ENCODE measurements around the gene PTPN1. TPM values are rescaled to one million over a fixed set of nuclear protein-coding genes. Genes with fewer than 3 reads are reported as not detected.

Gene PTPN1
- total RNA-seq, 2 donors from 2014 or later, result 31.3 to 33.9 TPM

DNA sequence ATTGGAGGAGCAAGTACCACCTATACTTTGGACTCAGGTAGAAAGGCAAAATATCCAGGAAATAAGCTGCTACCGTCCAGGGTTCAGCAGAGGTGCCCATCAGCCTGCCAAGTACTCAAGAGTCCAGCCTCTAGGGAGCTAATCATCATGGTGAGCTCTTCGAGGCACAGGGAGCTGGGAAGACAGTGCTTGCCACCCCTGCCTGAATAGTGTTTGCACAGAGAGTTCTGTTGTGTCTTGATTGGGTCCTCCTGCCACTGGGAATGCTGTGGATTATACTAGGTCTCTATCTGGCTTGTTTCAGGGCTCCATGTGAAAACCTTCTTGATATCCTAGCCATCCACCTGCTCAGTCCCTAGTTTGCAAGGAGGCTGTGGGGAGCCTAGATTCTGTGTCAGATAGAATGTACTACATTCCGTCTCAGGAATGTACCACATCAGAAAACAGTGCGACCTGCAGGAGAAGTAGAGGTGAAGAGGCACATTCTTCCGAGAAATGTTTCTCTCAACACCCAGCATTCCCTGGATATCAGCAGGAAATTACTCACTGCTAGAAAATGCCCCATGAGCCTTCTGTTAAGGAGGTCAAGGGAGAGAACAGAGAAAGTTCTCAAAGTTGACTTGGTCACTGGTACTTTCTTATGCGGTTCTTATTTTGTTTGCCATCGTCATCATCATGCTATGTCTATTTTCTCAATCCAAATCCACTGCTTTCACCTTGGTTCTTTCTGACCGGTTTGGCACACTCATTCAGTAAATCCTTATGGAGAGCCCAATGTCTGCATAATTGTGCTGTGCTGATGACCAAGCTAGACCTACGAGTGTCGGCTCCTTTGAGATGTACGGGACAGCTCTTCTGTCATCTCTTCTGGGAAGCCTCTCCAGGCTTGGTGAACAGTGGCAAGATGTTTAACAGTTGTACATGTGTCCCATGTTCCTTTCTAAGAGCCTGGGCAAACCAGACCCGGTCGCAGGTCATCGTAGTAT, 30.7 kb downstream of the PTPN1 start:
- DNase-seq, result no peak
- ATAC-seq, result no peak
- intact Hi-C loops (cut with DNase I, micrococcal nuclease), result no loop called here

DNA sequence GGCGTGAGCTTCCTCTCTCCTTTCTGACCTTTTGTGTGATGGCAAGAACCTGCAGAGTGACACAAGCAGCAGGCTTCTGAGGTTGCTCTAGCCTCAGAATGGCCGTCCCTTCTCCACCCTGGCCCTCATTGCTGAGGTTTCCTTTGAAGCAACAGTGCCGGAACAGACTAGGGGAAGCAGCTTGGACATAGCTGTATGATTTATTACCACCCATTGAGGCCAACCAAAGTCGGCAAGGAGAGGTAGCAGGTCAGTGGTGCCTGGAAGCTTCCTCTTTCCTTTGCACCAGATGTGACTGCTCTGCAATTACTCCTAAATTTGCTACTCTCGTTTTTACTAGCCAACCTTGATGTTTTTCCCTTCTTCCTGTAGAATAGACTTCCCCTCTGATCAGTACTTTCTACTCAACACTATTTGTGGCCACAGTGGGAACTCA, 31.4 kb downstream of the PTPN1 start:
- ATAC-seq, result peak; percentile 35
- intact Hi-C loops (cut with DNase I, micrococcal nuclease), result no loop called here
- DNase-seq, result no peak

DNA sequence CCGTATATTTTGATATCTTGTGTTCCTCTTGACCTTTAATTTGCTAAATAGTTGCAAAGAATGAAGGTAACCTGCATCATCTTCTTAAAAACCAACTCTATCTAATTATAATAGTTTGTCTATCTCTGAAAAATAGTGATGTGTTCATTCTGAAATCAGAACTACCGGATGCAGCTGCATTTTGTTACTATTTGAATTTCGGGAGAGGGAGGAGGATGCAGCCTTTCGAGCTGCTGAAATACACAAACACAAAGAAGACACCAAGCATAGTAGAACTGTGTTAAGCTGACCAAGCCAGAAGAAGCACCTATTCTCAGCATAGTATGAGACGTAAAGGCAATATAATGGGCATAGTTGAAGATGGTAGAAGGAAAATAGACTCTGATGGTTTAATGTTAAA, 33.1 kb downstream of the PTPN1 start:
- DNase-seq (no peak), ATAC-seq (no peak)
- intact Hi-C loops (cut with DNase I, micrococcal nuclease), result no loop called here

DNA sequence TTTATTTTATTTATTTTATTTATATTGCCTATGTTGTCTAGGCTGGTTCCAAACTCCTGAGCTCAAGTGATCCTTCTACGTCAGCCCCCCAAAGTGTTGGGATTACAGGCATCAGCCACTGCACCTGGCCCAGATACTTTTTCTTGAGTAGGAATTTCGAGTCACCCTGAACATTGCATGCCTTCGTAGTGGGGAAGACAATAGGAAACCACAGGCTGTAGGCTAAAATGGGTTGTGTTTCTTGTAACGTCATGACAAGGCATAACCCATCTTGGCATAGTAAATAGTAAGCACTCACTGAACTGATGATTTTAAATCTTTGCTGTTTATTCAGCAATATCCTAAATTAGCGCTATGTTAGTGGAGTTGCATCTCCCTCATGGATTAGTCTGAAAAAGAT, 34.9 kb downstream of the PTPN1 start:
- intact Hi-C loops (cut with DNase I, micrococcal nuclease), result no loop called here
- DNase-seq (no peak), ATAC-seq (no peak)

DNA sequence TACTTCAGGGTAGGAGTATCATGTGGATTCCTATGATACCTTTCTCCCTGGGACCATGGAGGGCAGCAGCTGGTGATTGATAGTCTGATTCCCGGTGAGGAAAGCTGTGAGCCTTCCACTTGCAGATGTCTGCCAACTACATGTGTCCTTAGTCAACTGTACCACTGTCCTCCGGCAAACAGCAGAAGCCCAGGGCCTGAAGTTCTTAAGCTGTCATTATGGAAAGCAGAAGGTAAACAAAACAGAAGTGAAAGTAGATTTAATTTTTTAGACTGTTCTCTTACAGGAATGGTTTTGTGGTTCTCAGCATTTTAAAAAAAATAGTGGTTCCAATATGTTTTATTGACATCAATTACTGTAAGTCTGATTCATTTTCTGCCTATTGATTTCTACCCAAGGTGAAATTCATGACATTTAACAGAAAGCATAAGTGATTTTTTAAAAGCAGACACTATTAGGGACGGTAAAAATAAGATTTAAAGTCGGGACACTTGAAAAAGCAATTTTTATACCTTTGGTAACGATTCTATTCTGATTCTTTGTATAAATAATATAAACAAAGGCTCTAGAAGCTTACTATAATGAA, 36.6 kb downstream of the PTPN1 start:
- intact Hi-C loops (cut with DNase I, micrococcal nuclease), result no loop called here
- ATAC-seq (no peak), DNase-seq (no peak)

DNA sequence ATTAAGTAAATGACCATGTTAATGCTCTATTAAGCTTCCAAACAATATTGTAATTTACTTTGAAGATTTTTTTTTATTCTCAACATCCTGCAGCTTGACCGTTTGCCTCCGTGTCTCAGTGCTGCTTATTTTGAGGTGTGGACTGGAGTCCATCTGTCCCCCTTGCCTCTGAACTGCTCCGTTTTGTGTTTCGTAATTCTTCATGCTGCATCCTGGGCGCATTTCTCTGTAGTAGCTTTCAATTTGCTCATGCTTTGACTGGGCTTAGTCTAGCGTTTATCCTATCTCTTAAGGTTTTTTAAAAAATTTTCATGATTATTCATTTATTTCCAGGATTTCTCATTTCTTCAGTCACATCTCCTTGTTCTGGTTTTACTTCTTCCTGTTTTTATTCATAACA, 37.8 kb downstream of the PTPN1 start:
- DNase-seq, result no peak
- ATAC-seq, result no peak
- intact Hi-C loops (cut with DNase I, micrococcal nuclease), result no loop called here

DNA sequence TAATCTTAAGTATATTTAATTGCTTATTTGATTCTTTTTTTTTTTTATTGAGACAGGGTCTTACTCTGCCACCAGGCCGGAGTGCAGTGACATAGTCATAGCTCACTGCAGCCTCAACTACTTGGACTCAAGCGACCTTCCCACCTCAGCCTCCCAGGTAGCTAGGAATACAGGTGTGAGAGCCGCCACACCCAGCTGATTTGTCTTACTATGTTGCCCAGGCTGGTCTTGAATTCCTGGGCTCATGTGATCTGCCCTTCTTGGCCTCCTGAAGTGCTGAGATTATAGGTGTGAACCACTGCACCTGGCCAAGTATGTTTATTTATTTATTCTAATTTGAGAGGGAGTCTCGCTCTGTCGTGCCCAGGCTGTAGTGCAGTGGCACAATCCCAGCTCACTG, 38.2 kb downstream of the PTPN1 start:
- intact Hi-C loops (cut with DNase I, micrococcal nuclease), result no loop called here
- ATAC-seq (peak; percentile 95), DNase-seq (peak in 1 of 2 donors; percentile 43)

DNA sequence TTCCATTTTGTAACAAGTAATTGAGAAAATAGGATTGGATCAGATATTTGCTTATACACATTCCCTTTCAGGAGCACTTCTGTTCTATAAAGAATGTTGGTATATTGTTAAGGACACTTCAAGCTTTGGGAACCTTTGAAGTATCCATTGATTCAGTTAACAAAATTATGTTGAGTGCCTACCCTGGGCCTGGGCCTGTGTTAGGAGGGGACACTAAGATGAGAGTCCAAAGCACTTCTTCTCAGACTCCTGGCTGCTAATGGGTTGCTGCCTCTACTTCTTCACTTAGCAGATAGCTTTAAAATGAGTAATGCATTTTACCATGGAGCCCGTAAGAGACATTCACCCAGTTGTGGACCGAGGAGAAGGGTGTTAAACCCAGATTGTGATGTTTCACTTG, 40.3 kb downstream of the PTPN1 start:
- intact Hi-C loops (cut with DNase I, micrococcal nuclease), result no loop called here
- ATAC-seq, result no peak
- no peak for DNase-seq

DNA sequence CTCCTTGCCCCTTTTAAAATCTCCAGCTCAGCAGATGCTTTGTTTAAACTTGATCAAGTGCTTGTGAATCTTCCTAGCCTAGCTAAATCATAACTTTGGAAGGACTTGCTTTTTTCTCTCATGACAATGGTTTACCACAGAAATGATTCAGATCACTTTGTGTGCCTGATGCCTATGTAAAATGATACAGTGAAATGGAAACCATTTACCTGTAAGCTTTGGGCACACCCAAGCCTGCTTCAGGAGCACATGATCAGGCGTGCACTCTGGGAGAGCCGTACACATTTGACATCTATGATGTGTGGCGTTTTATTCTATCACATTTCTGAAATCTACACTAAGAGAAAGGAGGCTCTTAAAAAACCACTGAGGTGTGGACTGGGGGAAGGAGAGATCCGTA, 41.1 kb downstream of the PTPN1 start:
- intact Hi-C loops (cut with DNase I, micrococcal nuclease), result no loop called here
- ATAC-seq (no peak), DNase-seq (no peak)

DNA sequence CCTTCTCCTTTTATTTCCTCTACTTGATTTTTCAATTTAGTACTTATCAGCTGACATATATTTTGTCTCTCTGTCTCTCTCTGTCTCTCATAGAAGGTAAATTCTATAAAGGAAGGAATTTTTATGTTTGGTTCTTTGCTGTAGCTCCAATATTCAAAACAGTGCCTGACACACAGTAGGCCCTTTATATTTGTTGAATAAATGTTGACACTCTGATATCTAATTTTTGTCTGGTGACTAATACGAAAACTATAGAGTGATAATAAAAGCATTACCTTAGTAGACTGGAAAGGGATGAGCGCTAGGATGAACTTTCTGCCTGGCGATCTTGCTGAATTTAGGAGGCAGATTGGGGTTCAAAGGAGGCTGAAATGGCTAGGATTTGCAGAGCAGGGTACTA, 42.8 kb downstream of the PTPN1 start:
- intact Hi-C loops (cut with DNase I, micrococcal nuclease), result no loop called here
- DNase-seq (no peak), ATAC-seq (no peak)

DNA sequence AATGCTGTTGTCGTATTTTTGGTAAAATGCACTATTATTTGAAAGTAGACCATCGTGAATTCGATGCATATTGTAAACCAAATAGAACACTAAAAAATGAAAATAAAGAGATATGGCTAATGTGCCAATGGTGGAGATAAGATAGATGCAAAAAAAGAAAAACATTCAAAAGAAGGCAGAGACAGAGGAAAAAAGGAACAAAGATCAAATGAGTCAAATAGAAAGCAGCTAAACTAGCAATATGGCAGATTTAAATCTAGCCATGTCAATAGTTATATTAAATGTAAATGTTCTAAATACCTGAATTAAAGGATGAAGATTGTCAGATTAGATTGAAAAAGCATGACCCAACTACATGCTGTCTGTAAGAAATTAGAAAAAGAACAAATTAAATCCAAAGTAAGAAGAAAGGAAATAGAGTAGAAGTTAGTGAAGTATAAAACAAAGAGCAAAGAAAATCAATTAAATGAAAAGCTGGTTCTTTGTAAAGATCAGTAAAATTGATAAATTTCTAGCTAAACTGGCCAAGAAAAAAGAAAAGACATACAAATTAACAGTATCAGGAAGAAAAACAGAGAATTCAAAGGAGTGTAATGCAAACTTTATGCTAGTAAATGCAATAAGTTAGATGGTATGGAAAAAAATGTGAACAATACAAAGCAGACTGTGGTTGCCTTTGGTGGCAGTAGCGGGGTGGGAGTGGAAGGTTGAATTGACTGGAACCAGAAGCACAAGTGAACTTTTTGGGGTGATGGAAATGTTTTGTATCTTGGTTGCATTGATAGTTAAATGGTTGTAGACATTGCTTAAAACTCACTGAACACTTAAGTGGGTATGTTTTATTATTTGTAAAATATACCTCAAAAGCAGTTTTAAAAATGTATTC, 44.8 kb downstream of the PTPN1 start:
- no peak for DNase-seq
- no peak for ATAC-seq
- intact Hi-C loops (cut with DNase I, micrococcal nuclease), result no loop called here

DNA sequence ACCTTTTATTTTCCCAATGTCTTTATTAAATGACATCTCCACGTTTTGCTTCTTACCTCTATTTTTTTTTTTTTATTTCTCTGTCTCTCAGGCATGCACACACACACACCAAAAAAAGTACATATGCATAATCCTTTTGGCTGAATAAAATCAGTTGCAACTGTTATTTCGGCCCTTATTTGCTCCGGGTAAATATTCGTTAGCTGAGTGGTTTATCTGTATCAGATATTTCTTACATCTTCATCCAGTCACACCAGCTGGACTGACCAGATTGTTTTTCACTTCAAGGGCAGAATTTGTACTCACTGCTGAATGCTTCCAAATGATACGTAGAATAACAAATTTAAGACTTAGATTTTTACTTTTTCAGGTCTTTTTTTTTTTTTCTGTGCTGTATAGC, 45.5 kb downstream of the PTPN1 start:
- ATAC-seq (no peak), DNase-seq (no peak)
- intact Hi-C loops (cut with DNase I, micrococcal nuclease), result no loop called here

DNA sequence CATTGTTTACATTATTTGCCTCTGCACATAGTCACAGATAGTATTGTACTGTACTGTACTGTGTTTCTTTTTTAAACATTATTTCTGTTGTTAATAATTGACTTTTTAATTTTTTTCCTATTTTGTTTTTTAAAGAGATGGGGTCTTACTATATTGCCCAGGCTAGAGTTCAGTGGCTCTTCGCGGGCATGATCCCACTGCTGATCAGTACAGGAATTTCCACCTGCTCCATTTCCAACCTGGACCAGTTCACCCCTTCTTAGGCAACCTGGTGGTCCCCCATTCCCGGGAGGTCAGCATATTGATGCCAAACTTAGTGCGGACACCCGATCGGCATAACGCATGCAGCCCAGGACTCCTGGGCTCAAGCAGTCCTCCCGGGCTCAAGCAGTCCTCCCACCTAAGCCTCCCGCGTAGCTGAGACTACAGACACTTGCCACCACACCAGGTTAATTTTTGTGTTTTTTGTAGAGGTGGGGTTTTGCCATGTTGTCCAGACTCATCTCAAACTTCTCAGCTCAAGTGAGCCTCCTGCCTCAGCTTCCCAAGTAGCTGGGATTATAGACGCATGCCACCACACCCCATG, 47.5 kb downstream of the PTPN1 start:
- DNase-seq, result no peak
- ATAC-seq, result no peak
- intact Hi-C loops (cut with DNase I, micrococcal nuclease), result no loop called here

DNA sequence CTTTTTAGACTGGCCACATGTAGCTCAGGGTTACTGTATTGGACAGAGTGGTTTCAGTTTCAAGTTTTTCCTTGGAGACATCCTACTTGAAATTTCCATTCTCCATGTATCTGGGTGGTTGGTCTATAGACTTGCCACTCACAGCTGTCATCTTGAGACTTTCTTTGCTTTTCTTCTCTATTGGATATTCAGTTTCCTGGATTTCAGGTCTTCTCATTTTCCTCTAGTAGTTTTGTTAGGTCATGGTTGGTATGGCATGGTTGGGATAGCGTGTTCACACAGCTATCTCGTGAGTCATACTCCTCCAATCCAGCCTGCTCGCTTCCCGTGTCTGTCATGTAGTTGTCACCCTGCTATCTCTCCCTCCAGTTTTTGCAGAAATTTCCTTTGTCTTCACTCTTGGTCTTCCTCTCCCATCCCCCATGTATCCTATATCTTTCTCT, 48.3 kb downstream of the PTPN1 start:
- ATAC-seq, result no peak
- intact Hi-C loops (cut with DNase I, micrococcal nuclease), result no loop called here
- DNase-seq, result no peak

DNA sequence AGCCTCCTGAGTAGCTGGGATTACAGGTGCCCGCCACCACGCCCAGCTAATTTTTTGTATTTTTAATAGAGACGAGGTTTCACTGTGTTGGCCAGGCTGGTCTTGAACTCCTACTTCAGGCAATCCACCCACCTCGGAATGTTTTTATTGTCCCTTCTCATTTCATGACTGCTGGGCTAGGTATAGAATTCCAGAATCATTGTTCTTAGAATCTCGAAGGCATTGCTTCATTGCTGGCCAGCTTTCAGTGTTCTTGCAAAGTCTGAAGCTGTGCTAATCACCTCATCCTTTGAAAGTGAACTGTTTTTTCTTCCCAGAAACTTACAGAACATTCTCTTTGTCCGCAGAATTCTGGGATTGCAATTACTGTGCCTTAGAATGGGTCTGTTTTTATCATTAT, 49.0 kb downstream of the PTPN1 start:
- intact Hi-C loops (cut with DNase I, micrococcal nuclease), result no loop called here
- DNase-seq (no peak), ATAC-seq (no peak)

DNA sequence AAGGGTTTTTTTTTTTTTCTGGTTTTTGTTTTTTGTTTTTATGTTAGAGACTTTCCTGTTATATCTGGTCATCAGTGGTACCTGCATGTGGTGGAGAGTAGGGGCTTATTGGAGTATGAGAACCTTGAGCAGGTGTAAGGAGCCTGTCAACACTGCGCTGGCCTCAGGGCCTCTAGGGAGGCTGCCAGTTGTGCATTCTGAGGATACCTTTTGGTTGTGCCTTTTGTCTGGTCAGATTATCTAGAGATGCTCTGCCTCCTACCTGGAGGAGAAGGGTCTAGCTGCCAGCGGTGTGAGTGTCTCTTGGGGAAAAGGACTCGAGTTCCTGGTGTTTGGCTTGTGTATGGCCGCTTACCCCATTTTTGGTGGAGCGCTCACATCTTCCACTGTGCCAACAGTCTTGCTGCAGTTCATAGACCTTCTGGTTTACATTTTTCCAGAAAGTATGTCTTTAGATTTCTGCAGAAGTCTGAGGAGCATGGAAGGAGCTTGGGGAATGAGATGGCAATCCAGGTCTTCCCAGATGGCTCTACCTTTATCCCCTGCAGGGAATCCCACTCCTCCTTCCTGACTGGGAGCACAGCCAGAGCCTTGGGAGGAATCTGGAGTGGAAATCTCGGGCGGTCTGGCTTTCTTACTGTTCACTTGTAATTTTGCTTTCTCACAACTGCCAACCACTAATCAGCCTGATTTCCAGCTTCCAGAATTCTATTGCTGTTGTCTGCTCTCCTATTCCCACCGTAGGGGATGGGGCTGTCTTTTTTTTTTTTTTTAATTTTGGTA, 49.9 kb downstream of the PTPN1 start:
- intact Hi-C loops (cut with DNase I, micrococcal nuclease), result no loop called here

DNA sequence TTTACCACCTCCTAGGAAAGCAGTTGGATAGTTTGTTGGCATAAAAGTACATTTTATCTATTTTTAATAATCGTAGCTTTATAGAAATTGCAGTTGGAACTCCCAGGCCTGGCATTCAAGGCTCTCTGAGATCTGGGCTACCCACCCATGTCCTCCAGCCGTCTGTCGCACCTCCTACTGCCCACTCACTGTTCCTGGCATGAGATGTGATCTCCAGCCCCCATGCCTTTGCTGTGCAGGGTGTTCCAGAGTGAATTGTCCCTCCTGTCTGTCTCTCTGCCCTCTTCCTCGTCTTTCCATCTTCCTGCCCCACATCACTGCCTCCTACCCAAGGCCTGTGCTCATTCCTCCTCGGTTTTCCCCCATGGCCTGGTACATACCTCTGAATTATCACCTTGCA, 50.7 kb downstream of the PTPN1 start:
- DNase-seq (no peak), ATAC-seq (no peak)
- intact Hi-C loops (cut with DNase I, micrococcal nuclease), result no loop called here

More for the DNA sequence above, 49.9 kb downstream of the PTPN1 start:
- no peak for DNase-seq
- ATAC-seq, result no peak

DNA sequence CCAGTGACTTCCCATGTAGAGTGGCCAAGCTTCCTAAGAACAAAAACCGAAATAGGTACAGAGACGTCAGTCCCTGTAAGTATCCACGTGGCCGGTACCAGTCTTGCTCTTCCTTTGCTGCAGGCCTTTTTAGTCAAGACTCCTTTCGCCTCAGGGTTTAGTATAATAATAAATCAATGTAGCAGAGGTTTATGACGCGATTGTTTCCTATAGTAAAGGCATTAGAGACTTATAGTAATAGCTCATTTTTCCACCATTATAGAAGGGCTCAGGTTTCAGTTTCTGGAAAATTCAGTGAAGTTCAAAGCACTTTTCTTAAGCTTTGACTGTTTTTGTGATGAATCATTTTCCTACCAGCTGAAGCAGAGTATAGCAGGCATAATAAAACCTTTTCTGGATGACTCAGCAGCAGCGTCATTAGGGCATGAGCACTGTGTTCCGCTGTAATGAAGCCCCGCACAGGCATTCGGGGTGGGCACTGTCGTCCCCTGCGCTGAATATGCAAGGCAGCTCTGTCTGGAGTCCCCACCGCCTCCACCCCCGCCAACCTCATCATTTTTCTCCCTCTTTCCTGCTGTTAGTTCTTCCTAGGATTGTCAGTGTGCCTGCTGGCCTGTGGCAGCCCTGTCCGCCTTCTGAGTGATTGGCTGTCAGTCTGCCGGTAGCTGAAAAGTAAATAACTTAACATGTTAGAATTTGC, 51.3 kb downstream of the PTPN1 start:
- DNase-seq (no peak), ATAC-seq (peak; percentile 44)
- intact Hi-C loops (cut with DNase I, micrococcal nuclease), result no loop called here

All from left colon (tissue), 2 donors.